DMS79 (cell line): Measurements from ENCODE around the gene KLHL18.
"Not testable (repeated sequence)": the region's sequence is repeated elsewhere in the genome, so short reads cannot be mapped to it uniquely, and the experiment has no call there.

ENCODE experiments used
- DNase-seq: peaks from one replicate; lab custom pipeline; 2025; lab: John Stamatoyannopoulos, UW

The KLHL18 gene

GRCh38 chr3:47274652-47275051, 8.1 kb upstream of the KLHL18 start:
- no peak for DNase-seq

- no peak for DNase-seq
Measured at GRCh38 chr3:47276558-47276957, 6.2 kb upstream of the KLHL18 start.

GRCh38 chr3:47280519-47280918, 2.2 kb upstream of the KLHL18 start:
- DNase-seq = no peak

- DNase-seq = no peak
Measured at GRCh38 chr3:47283193-47283537, 421 bp downstream of the KLHL18 start.

- DNase-seq = no peak
Measured at GRCh38 chr3:47283591-47284364, 1.0 kb downstream of the KLHL18 start.

GRCh38 chr3:47288966-47289910, 6.5 kb downstream of the KLHL18 start:
- DNase-seq = no peak

- DNase-seq = no peak
Measured at GRCh38 chr3:47291158-47291753, 8.5 kb downstream of the KLHL18 start.

- not testable (repeated sequence) for DNase-seq
Measured at GRCh38 chr3:47291754-47292420, 9.1 kb downstream of the KLHL18 start.

GRCh38 chr3:47293822-47294221, 11.1 kb downstream of the KLHL18 start:
- DNase-seq = no peak

GRCh38 chr3:47294392-47294791, 11.6 kb downstream of the KLHL18 start:
- no peak for DNase-seq

GRCh38 chr3:47295322-47295721, 12.6 kb downstream of the KLHL18 start:
- no peak for DNase-seq

GRCh38 chr3:47295976-47296375, 13.2 kb downstream of the KLHL18 start:
- DNase-seq = no peak

- no peak for DNase-seq
Measured at GRCh38 chr3:47296562-47297302, 14.0 kb downstream of the KLHL18 start.

GRCh38 chr3:47298439-47298838, 15.7 kb downstream of the KLHL18 start:
- DNase-seq = no peak

GRCh38 chr3:47299381-47300318, 16.9 kb downstream of the KLHL18 start:
- no peak for DNase-seq

GRCh38 chr3:47301456-47301855, 18.7 kb downstream of the KLHL18 start:
- DNase-seq = no peak

- no peak for DNase-seq
Measured at GRCh38 chr3:47306022-47306421, 23.3 kb downstream of the KLHL18 start.

- DNase-seq = not testable (repeated sequence)
Measured at GRCh38 chr3:47309231-47309630, 26.5 kb downstream of the KLHL18 start.

GRCh38 chr3:47310391-47310790, 27.6 kb downstream of the KLHL18 start:
- DNase-seq = no peak

- no peak for DNase-seq
Measured at GRCh38 chr3:47313341-47314055, 30.8 kb downstream of the KLHL18 start.
